AML-193 (cell line): ENCODE results near the gene XRCC2.
"Not testable (repeated sequence)": the region's sequence is repeated elsewhere in the genome, so short reads cannot be mapped to it uniquely, and the experiment has no call there.

Experiments
- DNase-seq, 2 experiments: peaks; one replicate each; lab custom pipeline; 2025; lab: John Stamatoyannopoulos, UW

Gene XRCC2

GRCh38 chr7:152675759-152676636 lies at the start of gene XRCC2:
XRCC2 (minus strand) TSS chr7:152676141; CDS start chr7:152676079, 62 bp downstream.
- peak; percentile 78 for DNase-seq

GRCh38 chr7:152723364-152723763 lies 47.4 kb upstream of the XRCC2 start:
- DNase-seq, result no peak

GRCh38 chr7:152712412-152713042 lies 36.6 kb upstream of the XRCC2 start:
- DNase-seq, result not testable (repeated sequence)

- DNase-seq, result no peak
Measured at GRCh38 chr7:152711444-152711944, 35.6 kb upstream of the XRCC2 start.

- no peak for DNase-seq
Measured at GRCh38 chr7:152710153-152710442, 34.2 kb upstream of the XRCC2 start.

- no peak for DNase-seq
Measured at GRCh38 chr7:152709287-152710152, 33.6 kb upstream of the XRCC2 start.

GRCh38 chr7:152704796-152705384 lies 28.9 kb upstream of the XRCC2 start:
- DNase-seq, result no peak

- DNase-seq, result no peak
Measured at GRCh38 chr7:152699079-152699478, 23.1 kb upstream of the XRCC2 start.

- DNase-seq, result not testable (repeated sequence)
Measured at GRCh38 chr7:152697268-152697974, 21.5 kb upstream of the XRCC2 start.

- not testable (repeated sequence) for DNase-seq
Measured at GRCh38 chr7:152692196-152692595, 16.3 kb upstream of the XRCC2 start.

GRCh38 chr7:152683297-152683696 lies 7.4 kb upstream of the XRCC2 start:
- no peak for DNase-seq

- DNase-seq, result no peak
Measured at GRCh38 chr7:152677808-152678670, 2.1 kb upstream of the XRCC2 start.

- peak; percentile 44 to 52 for DNase-seq
Measured at GRCh38 chr7:152674860-152675758, 832 bp downstream of the XRCC2 start.

GRCh38 chr7:152673897-152674296 lies 2.0 kb downstream of the XRCC2 start:
- DNase-seq, result no peak

GRCh38 chr7:152672626-152673025 lies 3.3 kb downstream of the XRCC2 start:
- DNase-seq, result no peak

- no peak for DNase-seq
Measured at GRCh38 chr7:152669758-152670157, 6.2 kb downstream of the XRCC2 start.

GRCh38 chr7:152668975-152669374 lies 7.0 kb downstream of the XRCC2 start:
- DNase-seq, result no peak

GRCh38 chr7:152667958-152668357 lies 8.0 kb downstream of the XRCC2 start:
- DNase-seq, result no peak

GRCh38 chr7:152666078-152666477 lies 9.9 kb downstream of the XRCC2 start:
- no peak for DNase-seq
